Stimulated activated CD4-positive, alpha-beta T cell treated with anti-CD3 and anti-CD28 coated beads, Interleukin-1b, Interleukin-23, amount 100 ng/mL, for 48 hours (primary cell): ENCODE measurements around the gene LAMC2.
"Not testable (repeated sequence)": the region's sequence is repeated elsewhere in the genome, so short reads cannot be mapped to it uniquely, and the experiment has no call there.

Experiments used
- DNase-seq: peaks from one replicate; pipeline ENCODE4 v3.0.0-alpha.2; 2020

Gene LAMC2

DNA sequence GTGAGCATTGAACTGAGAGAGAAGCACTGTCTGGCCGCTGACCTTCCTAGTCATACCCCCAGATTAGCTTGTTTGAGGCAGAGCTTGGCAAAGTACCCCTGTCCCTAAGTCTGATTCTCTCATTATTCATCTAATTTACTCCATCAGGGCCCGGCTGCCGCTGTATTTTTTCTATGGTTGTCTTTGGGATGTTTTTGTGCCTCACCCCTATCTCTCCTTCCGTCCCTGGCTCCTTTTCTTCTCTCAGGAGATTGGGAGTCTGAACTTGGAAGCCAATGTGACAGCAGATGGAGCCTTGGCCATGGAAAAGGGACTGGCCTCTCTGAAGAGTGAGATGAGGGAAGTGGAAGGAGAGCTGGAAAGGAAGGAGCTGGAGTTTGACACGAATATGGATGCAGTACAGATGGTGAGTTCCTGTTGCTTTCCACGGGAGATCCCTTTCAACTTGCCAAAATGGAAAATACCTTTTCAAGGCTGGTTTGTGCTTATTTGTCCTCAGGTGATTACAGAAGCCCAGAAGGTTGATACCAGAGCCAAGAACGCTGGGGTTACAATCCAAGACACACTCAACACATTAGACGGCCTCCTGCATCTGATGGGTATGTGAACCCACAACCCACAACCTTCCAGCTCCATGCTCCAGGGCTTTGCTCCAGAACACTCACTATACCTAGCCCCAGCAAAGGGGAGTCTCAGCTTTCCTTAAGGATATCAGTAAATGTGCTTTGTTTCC lies 53.9 kb downstream of the LAMC2 start:
- no peak for DNase-seq

DNA sequence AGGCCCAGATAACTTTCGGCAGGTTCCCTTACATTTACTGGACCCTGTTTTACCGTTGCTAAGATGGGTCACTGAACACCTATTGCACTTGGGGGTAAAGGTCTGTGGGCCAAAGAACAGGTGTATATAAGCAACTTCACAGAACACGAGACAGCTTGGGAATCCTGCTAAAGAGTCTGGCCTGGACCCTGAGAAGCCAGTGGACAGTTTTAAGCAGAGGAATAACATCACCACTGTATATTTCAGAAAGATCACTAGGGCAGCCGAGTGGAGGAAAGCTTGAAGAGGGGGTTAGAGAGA lies 54.4 kb downstream of the LAMC2 start:
- DNase-seq: no peak

DNA sequence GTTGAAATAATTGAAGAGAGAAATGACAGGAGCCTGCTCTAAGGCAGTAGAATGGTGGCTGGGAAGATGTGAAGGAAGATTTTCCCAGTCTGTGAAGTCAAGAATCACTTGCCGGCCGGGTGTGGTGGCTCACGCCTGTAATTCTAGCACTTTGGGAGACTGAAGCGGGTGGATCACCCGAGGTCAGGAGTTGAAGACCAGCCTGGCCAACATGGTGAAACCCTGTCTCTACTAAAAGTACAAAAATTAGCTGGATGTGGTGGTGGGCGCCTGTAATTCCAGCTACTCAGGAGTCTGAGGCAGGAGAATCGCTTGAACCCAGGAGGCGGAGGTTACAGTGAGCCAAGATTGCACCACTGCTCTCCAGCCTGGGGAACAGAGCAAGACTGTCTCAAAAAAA lies 54.8 kb downstream of the LAMC2 start:
- not testable (repeated sequence) for DNase-seq

DNA sequence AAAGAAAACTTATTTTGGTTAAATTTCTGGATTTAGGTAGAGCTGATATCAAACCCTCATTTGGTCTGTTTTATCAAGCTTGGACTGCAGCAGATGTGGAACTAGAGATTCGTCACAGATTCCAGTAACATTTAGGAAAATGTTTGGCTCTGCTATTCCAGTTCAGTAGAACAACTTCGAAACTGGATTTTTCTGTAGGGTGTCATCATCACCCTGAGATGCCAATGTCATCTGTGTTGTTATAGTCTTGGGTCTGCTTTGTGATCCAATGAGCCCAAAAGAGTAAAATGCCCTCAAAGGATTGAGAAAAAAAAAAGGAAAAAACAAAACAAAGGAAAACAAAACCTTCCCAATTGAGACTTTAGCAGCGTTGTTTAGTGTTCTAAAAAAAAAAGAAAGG lies 55.4 kb downstream of the LAMC2 start:
- DNase-seq: no peak

DNA sequence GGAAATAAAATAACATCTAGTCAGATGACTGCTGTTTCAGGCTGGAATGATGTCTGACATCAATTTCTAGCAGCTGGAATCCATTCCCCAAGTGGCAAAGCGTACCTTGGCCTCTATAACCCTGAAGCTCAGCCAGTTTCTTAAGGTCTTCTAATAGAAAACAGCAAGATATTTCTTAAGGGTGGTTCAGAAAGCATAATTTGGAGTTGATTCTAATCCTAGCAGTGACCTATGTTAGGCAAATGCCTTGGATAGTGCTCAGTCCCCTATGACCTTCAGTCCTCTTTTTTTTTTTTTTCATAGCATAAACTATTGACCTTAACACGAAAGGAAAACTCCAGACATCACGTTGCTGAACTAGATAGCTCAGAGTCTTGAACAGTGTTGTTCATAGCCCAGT lies 56.5 kb downstream of the LAMC2 start:
- no peak for DNase-seq

DNA sequence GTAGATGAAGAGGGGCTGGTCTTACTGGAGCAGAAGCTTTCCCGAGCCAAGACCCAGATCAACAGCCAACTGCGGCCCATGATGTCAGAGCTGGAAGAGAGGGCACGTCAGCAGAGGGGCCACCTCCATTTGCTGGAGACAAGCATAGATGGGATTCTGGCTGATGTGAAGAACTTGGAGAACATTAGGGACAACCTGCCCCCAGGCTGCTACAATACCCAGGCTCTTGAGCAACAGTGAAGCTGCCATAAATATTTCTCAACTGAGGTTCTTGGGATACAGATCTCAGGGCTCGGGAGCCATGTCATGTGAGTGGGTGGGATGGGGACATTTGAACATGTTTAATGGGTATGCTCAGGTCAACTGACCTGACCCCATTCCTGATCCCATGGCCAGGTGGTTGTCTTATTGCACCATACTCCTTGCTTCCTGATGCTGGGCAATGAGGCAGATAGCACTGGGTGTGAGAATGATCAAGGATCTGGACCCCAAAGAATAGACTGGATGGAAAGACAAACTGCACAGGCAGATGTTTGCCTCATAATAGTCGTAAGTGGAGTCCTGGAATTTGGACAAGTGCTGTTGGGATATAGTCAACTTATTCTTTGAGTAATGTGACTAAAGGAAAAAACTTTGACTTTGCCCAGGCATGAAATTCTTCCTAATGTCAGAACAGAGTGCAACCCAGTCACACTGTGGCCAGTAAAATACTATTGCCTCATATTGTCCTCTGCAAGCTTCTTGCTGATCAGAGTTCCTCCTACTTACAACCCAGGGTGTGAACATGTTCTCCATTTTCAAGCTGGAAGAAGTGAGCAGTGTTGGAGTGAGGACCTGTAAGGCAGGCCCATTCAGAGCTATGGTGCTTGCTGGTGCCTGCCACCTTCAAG lies 57.3 kb downstream of the LAMC2 start:
- no peak for DNase-seq

DNA sequence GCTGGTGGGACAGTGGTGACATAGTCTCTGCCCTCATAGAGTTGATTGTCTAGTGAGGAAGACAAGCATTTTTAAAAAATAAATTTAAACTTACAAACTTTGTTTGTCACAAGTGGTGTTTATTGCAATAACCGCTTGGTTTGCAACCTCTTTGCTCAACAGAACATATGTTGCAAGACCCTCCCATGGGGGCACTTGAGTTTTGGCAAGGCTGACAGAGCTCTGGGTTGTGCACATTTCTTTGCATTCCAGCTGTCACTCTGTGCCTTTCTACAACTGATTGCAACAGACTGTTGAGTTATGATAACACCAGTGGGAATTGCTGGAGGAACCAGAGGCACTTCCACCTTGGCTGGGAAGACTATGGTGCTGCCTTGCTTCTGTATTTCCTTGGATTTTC lies 58.4 kb downstream of the LAMC2 start:
- no peak for DNase-seq

DNA sequence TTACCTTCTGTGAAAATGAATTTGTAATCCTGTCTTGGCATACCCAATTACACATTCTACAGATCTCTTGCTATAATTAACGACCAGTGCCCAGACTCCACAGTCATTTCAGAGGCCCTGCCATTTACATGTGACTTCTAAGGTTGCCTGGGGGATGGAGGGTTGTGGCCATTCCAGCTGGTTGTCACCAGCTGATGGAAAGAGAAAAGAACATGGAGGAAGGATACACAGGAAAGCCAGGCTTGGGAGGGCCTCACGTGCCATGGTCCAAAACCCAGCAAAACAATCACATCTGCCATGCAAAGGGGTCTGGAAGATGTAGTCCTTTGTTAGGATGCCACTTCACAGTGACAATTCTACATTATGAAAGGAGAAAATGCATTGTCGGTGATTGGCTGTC lies 59.3 kb downstream of the LAMC2 start:
- DNase-seq: no peak

DNA sequence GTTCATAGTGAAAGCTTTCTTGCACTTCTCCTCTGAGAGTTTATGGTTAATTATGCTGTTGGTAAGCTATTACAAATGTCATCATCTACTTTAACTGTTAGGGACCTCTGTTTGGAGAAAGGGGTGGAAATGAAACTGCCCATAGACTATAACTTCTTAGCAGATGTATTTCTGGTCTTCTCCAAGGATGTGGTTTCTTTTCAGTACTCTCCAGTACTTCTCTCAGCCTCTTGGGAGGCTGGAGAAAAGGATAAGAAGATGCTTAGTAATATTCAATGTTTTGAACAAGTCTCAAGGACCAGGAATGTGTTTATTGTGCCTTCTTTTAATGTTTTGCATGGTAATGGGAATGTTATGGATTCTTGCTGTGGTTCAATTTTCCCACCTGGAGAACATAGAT lies 60.4 kb downstream of the LAMC2 start:
- no peak for DNase-seq

DNA sequence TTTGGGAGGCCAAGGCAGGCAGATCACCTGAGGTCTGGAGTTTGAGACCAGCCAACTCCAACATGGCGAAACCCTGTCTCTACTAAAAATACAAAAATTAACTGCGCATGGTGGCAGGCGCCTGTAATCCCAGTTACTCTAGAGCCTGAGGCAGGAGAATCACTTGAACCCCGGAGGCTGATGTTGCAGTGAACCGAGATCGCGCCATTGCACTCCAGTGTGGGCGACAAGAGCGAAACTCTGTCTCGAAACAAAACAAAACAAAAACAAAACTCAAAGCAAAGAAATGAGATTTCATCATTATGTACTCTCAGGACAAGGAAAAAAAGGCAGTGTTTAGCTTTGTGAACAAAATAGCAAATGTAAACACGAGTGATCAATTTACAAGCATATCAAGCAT lies 61.0 kb downstream of the LAMC2 start:
- no peak for DNase-seq

DNA sequence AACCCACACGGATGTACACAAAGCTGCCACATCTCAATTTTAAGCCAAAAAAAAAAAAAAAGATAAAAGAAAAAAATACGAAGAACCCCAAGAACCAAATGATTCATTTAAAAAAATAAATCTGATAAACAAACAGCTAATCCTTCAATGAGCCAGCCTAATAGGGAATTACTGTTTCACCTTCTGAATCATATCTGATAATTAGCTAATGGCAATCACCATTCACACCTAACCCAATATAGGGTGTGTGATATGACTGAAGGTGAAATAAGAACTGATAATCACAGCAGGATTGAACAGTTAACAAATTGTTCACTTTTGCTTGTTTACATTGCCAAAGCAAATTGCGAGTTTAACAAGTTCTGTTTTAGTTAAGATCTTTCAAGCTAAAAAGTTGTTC lies 61.4 kb downstream of the LAMC2 start:
- no peak for DNase-seq

DNA sequence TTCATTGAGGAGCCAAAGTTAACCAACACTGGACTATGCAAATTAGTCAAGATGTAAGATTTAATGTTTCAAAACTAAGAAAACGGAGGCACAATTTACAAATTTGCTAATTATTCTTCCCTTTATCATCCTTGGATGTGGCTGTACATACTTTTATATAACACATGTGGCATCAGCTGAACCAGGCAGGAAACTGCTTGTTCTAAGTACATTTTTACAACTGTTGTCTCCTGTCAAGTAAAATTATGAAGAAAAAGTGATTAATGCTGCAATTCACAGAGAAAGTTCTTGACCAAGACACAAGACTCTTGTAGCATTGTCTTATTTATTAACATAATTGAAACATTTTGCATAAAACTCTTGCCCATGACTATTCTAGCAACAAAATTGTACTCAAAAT lies 61.9 kb downstream of the LAMC2 start:
- DNase-seq: no peak

DNA sequence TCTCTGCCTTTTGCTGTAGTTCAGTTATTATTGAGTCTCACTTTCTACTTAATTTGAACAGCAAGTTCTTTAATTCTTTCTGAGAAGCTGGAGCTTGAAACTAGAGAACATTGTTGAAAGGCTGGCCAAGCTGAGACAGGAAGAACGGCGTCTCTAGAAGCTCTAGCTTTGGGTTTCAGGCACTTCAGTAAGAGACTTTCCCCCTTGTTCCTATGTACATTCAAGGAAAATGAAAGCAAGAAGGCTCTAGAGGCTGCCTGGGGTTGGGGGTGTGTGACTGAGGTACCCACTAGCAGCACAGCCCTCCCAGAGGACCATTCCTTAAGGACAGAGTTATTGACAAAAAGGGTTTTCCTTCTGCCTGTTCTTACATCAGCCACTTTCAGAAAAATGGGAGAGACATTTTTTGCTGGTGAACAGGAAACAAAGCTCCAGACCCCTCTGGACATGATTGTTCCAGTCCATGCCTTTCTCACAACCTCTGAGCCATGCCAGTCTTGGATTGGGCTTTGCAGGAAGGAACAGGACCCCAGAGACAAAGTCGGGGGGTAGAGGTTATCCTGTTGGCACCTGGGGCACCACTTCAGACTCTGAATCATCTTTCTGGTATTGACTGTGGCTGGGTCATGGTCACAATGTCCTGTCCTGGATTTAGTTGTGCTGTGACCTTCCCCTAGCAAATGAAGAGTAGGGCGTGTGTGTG lies 63.1 kb downstream of the LAMC2 start:
- no peak for DNase-seq

DNA sequence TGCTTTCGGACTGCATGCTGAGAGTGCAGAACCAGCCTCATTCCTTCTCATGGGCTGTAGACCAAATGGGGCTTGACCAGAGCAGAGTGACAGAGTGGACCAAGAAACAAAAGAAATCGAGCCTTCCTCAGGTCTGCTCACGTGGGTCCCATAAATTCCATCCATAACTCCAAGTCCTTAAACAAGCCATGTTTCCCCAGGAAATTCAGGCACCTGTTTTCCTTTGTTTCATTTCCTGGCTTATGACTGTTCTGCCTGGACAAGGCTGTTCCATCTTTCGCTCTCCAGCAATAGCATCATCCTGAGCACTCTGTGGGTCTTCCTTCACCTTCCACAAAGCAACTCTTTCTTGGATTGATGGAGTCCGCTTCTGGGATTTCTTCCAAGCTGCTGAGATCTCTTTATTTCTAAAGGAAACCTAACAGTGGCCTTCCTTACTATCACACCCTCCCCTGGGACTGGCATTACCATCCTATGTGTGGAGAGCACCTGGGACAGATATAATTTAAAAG lies 63.9 kb downstream of the LAMC2 start:
- DNase-seq: no peak

DNA sequence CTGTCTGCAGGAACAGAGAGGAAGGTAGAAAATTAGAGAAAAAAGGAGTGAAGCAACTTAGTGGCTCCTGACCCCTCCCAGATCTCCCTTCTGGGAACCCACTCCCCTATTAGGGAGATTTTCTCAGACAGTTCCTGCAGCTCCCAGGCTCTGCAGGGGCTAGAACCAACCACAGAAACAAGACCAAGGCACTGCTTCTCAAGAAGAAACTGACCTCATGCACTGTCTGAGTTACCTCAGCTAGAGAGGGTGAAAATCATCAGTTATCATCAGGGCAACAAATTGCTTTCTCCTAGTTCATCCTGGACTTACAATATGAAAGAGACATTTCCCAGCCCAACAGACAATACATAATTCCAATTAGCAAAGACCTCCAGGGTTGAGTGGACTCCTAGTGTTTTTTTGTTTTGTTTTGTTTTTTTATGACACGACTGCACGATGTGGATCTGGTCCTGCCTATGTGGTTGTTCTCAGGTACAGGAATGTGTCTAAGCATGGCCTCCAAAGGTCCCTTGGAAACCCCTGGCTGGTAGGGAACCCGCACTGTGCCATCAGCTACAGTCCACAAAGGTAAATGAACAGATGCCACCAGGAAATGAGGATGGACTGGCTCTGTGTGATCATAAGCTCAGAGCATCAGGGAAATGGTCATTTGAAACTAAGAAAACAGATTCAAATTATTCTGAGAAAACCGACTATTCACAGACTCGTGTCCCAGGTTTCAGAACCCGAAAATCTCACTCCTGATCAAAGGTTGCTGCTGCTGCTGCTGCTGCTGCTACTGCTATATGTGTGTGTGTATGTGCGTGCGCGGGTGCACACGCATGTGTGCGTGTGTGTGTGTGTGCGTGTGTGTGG lies 65.3 kb downstream of the LAMC2 start:
- DNase-seq: no peak

DNA sequence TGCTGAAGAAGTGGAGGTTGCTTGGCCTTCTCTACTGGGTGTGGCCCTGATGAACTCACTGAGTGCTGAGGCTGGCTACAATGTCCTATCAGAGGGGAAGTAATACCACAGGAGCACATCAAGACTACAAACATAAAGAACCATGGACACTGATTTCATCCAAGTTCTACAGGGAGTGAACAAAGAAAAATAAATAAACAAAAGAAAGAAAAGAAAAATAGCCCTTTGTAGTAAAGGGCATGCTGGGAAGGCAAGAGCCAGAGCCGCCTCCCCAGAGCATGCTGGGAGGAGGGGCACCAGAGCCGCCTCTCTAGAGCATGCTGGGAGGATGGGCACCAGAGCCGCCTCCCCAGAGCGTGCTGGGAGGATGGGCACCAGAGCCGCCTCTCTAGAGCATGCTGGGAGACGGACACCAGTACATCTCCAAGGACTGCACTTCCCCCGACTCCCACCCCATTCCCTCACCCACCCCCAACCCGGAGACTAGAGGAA lies 65.9 kb downstream of the LAMC2 start:
- DNase-seq: no peak

DNA sequence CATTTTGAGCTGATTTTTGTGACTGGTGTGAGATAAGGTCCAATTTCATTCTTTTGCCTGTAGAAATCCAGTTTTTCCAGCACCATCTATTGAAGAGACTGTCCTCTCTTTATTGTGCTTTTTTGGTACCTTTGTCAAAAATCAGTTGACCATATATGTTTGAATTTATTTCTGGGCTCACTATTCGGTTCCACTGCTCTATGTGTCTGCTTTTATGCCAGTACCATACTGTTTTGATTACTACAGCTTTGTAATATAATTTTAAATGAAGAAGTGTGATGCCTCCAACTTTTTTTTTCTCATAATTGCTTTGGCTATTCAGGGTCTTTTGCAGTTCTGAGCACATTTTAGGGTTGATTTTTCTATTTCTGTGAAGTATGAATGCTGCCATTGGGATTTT lies 69.0 kb downstream of the LAMC2 start:
- DNase-seq: no peak

DNA sequence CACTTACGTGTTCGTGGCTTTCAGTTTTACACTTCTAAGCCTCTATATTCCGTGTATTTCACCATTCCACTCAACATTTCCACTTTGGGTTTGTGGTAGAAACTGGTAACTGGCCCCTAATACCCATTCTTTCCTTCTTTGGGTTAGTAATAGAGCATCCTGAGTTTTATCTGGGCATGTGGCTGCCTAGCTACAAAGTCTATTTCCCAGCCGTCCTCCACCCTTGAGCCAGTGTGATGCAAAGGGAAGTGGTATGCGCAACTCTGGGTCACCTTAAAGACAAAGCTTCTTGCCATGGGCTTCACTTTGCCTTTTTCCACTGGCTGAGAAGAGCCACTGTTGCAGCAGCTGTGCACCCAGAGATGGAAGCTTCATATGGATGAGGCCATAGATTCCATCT lies 73.9 kb downstream of the LAMC2 start:
- DNase-seq: no peak

DNA sequence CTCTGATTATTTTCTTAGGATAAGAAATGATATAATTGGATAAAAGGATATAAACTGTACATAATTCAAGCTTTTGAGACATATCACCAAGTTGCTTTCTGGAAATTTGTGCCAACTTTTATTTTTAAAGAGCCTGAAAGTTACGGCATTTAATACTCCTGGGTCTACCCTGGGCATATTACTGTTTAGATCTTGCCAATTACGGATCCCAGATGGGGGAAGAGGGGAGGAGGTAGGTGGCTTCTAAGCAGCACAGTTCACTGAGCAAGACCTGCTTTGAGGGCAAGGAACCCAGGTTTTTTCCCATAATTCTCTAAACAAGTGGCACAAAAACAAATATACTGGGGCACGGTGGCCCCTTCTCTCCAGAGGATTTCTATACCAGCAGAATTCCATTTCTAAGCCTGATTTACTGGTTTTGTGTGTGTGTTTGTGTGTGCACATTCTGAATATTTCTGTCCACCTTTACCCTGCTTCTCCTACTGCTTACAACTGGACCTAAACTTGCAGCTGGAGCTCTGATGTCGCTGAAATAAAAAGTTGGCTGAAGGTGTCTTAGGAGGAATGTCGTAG lies 76.7 kb downstream of the LAMC2 start:
- DNase-seq: no peak

DNA sequence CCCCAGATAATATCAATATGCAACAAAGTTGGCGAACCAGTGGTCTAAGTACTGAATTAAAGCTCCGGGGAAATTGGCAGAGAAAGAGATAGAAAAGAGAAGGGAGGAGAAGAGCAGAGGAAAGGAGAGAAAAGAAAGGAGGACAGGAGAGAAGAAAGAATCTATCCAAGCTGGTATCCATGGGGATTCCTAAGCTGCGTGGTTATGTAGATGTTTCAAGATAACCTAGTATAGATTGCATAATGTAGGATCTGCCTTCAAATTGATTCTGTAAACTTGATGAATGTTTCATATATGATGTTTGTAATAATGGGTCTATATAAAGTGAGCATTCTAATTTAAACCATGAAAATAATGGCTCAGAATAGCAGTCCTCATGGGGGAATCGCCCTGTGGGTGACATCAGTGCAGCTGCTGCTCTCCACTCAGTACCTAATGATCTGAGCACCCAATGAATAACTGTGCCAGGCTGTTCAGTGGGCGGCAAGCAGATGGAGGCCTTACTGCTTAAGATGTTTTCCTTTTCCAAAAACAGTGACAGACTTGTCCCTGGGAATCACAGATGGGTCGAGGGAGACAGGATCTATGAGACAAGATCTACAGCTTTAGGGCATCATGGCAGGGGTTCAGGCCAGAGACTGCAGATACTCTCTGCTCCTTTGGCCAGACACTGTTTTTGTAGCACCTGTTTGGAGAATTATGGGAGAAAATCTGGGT lies 78.0 kb downstream of the LAMC2 start:
- DNase-seq: no peak

DNA sequence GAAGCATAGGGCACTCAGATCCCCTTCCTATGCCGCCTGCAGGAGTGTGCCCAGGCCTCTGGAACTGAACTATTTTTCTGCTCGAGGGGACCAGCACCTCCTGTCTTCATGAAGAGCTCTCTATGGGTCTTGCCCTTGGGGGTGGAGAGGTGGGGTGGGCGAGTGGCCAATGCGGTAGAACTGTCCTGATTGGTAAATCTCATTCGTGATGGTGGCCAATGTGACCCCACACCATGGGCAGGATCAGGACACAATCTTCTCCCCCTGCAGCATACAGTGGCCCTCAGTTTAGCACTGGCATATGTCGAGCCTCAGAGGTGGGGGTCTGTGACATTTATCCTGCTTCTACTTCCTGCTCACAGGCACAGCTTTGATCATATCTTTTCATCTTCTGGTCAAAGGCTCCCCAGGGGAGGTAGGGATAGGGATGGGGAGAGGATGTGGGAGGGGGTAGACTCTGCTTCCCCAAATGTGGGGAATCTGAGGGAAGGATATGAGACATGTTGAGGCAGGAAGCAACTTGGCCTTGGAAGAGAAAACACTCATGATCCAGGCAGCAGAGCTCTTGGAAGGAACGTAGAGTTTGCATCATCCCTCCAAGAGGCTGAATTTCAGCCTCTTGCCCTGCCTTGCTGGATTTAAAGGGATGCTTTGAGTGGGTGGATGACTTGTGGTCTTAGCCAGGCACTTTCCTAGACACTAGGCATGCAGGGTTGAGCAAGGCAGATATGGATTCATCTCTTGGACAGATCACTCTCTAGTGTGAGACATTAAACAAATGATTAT lies 81.8 kb downstream of the LAMC2 start:
- DNase-seq: no peak
